Measurements from ENCODE around the gene CLDN19.
"Not testable (repeated sequence)": the region's sequence is repeated elsewhere in the genome, so short reads cannot be mapped to it uniquely, and the experiment has no call there.

Gene CLDN19

GRCh38 chr1:42732126-42732680 lies 7.8 kb downstream of the CLDN19 start:
- Histone ChIP-seq H2AFZ (ENCODE audit: low read depth, low read length) (no peak overlapping the region), H3K4me1 (ENCODE audit: insufficient read depth, low read length) (no peaks in the 10 kb centered on the region), H3K27me3 (ENCODE audit: insufficient read depth, low read length) (no peaks in the 10 kb centered on the region), H3K4me3 (ENCODE audit: low read length) (no peak overlapping the region), H3K36me3 (ENCODE audit: insufficient read depth, low read length) (no peaks in the 10 kb centered on the region), H3K9me3 (ENCODE audit: low read length) (no peaks in the 10 kb centered on the region)

GRCh38 chr1:42731585-42731984 lies 8.5 kb downstream of the CLDN19 start:
- Histone ChIP-seq H2AFZ (ENCODE audit: low read depth, low read length) (no peak overlapping the region), H3K27me3 (ENCODE audit: insufficient read depth, low read length) (no peaks in the 10 kb centered on the region), H3K36me3 (ENCODE audit: insufficient read depth, low read length) (no peaks in the 10 kb centered on the region), H3K4me1 (ENCODE audit: insufficient read depth, low read length) (no peaks in the 10 kb centered on the region), H3K9me3 (ENCODE audit: low read length) (no peaks in the 10 kb centered on the region), H3K4me3 (ENCODE audit: low read length) (no peak overlapping the region)

GRCh38 chr1:42730988-42731387 lies 9.0 kb downstream of the CLDN19 start:
- H2AFZ ChIP-seq (ENCODE audit: low read depth, low read length), result no peak overlapping the region
- H3K27me3 ChIP-seq (ENCODE audit: insufficient read depth, low read length), result no peaks in the 10 kb centered on the region
- H3K36me3 ChIP-seq (ENCODE audit: insufficient read depth, low read length), result no peaks in the 10 kb centered on the region
- no peaks in the 10 kb centered on the region for H3K4me1 ChIP-seq (ENCODE audit: insufficient read depth, low read length)
- no peaks in the 10 kb centered on the region for H3K9me3 ChIP-seq (ENCODE audit: low read length)
- no peak overlapping the region for H3K4me3 ChIP-seq (ENCODE audit: low read length)

- Histone ChIP-seq H2AFZ (ENCODE audit: low read depth, low read length) (no peak overlapping the region), H3K4me1 (ENCODE audit: insufficient read depth, low read length) (no peaks in the 10 kb centered on the region), H3K9me3 (ENCODE audit: low read length) (no peaks in the 10 kb centered on the region), H3K27me3 (ENCODE audit: insufficient read depth, low read length) (no peaks in the 10 kb centered on the region), H3K4me3 (ENCODE audit: low read length) (no peak overlapping the region), H3K36me3 (ENCODE audit: insufficient read depth, low read length) (no peaks in the 10 kb centered on the region)
Observed at GRCh38 chr1:42730002-42730401, 10.0 kb downstream of the CLDN19 start.

- H3K36me3 ChIP-seq (ENCODE audit: insufficient read depth, low read length); H3K27me3 ChIP-seq (ENCODE audit: insufficient read depth, low read length); H2AFZ ChIP-seq (ENCODE audit: low read depth, low read length); H3K4me1 ChIP-seq (ENCODE audit: insufficient read depth, low read length); H3K4me3 ChIP-seq (ENCODE audit: low read length); H3K9me3 ChIP-seq (ENCODE audit: low read length): not testable (repeated sequence)
Observed at GRCh38 chr1:42725820-42726219, 14.2 kb downstream of the CLDN19 start.

- Histone ChIP-seq H3K36me3 (ENCODE audit: insufficient read depth, low read length) (no peaks in the 10 kb centered on the region), H2AFZ (ENCODE audit: low read depth, low read length) (no peak overlapping the region), H3K27me3 (ENCODE audit: insufficient read depth, low read length) (no peaks in the 10 kb centered on the region)
Observed at GRCh38 chr1:42723511-42723910, 16.5 kb downstream of the CLDN19 start.

GRCh38 chr1:42722403-42722802 lies 17.6 kb downstream of the CLDN19 start:
- H3K4me1 ChIP-seq (ENCODE audit: insufficient read depth, low read length); H3K9me3 ChIP-seq (ENCODE audit: low read length); H3K4me3 ChIP-seq (ENCODE audit: low read length); H3K36me3 ChIP-seq (ENCODE audit: insufficient read depth, low read length); H2AFZ ChIP-seq (ENCODE audit: low read depth, low read length); H3K27me3 ChIP-seq (ENCODE audit: insufficient read depth, low read length): not testable (repeated sequence)

More at GRCh38 chr1:42723511-42723910, 16.5 kb downstream of the CLDN19 start:
- H3K4me1 ChIP-seq (ENCODE audit: insufficient read depth, low read length), result no peaks in the 10 kb centered on the region
- H3K9me3 ChIP-seq (ENCODE audit: low read length), result no peaks in the 10 kb centered on the region
- H3K4me3 ChIP-seq (ENCODE audit: low read length), result no peak overlapping the region

GRCh38 chr1:42721926-42722325 lies 18.1 kb downstream of the CLDN19 start:
- no peak overlapping the region for H2AFZ ChIP-seq (ENCODE audit: low read depth, low read length)
- no peaks in the 10 kb centered on the region for H3K36me3 ChIP-seq (ENCODE audit: insufficient read depth, low read length)
- H3K4me3 ChIP-seq (ENCODE audit: low read length), result no peak overlapping the region
- H3K4me1 ChIP-seq (ENCODE audit: insufficient read depth, low read length), result no peaks in the 10 kb centered on the region
- H3K27me3 ChIP-seq (ENCODE audit: insufficient read depth, low read length), result no peaks in the 10 kb centered on the region
- no peaks in the 10 kb centered on the region for H3K9me3 ChIP-seq (ENCODE audit: low read length)

GRCh38 chr1:42720868-42721267 lies 19.2 kb downstream of the CLDN19 start:
- Histone ChIP-seq H3K4me1 (ENCODE audit: insufficient read depth, low read length) (no peaks in the 10 kb centered on the region), H3K9me3 (ENCODE audit: low read length) (no peaks in the 10 kb centered on the region), H3K36me3 (ENCODE audit: insufficient read depth, low read length) (no peaks in the 10 kb centered on the region), H3K27me3 (ENCODE audit: insufficient read depth, low read length) (no peaks in the 10 kb centered on the region), H2AFZ (ENCODE audit: low read depth, low read length) (no peak overlapping the region), H3K4me3 (ENCODE audit: low read length) (no peak overlapping the region)

- H3K4me3 ChIP-seq (ENCODE audit: low read length); H3K4me1 ChIP-seq (ENCODE audit: insufficient read depth, low read length); H3K27me3 ChIP-seq (ENCODE audit: insufficient read depth, low read length); H2AFZ ChIP-seq (ENCODE audit: low read depth, low read length): not testable (repeated sequence)
- peaks cover 22% of the 10 kb centered on the region for H3K36me3 ChIP-seq (ENCODE audit: insufficient read depth, low read length)
- peaks cover 11% of the 10 kb centered on the region for H3K9me3 ChIP-seq (ENCODE audit: low read length)
Observed at GRCh38 chr1:42714441-42714840, 25.6 kb downstream of the CLDN19 start.

- Histone ChIP-seq H3K9me3 (ENCODE audit: low read length) (peaks cover 13% of the 10 kb centered on the region), H2AFZ (ENCODE audit: low read depth, low read length) (no peak overlapping the region), H3K36me3 (ENCODE audit: insufficient read depth, low read length) (peaks cover 24% of the 10 kb centered on the region), H3K27me3 (ENCODE audit: insufficient read depth, low read length) (no peaks in the 10 kb centered on the region), H3K4me3 (ENCODE audit: low read length) (no peak overlapping the region), H3K4me1 (ENCODE audit: insufficient read depth, low read length) (no peaks in the 10 kb centered on the region)
Observed at GRCh38 chr1:42713293-42713692, 26.7 kb downstream of the CLDN19 start.

- H3K27me3 ChIP-seq (ENCODE audit: insufficient read depth, low read length); H2AFZ ChIP-seq (ENCODE audit: low read depth, low read length); H3K4me3 ChIP-seq (ENCODE audit: low read length); H3K4me1 ChIP-seq (ENCODE audit: insufficient read depth, low read length): not testable (repeated sequence)
- H3K36me3 ChIP-seq (ENCODE audit: insufficient read depth, low read length), result peaks cover 28% of the 10 kb centered on the region
- peaks cover 13% of the 10 kb centered on the region for H3K9me3 ChIP-seq (ENCODE audit: low read length)
Observed at GRCh38 chr1:42712808-42713207, 27.2 kb downstream of the CLDN19 start.

- Histone ChIP-seq H3K4me1 (ENCODE audit: insufficient read depth, low read length) (no peaks in the 10 kb centered on the region), H3K36me3 (ENCODE audit: insufficient read depth, low read length) (peaks cover 87% of the 10 kb centered on the region), H2AFZ (ENCODE audit: low read depth, low read length) (no peak overlapping the region), H3K9me3 (ENCODE audit: low read length) (peaks cover 6% of the 10 kb centered on the region), H3K4me3 (ENCODE audit: low read length) (no peak overlapping the region), H3K27me3 (ENCODE audit: insufficient read depth, low read length) (no peaks in the 10 kb centered on the region)
Observed at GRCh38 chr1:42703888-42704464, 36.1 kb downstream of the CLDN19 start.

- Histone ChIP-seq H3K4me3 (ENCODE audit: low read length) (no peak overlapping the region), H3K9me3 (ENCODE audit: low read length) (no peaks in the 10 kb centered on the region), H3K36me3 (ENCODE audit: insufficient read depth, low read length) (peaks cover 96% of the 10 kb centered on the region), H2AFZ (ENCODE audit: low read depth, low read length) (no peak overlapping the region), H3K4me1 (ENCODE audit: insufficient read depth, low read length) (no peaks in the 10 kb centered on the region), H3K27me3 (ENCODE audit: insufficient read depth, low read length) (no peaks in the 10 kb centered on the region)
Observed at GRCh38 chr1:42700006-42700405, 40.0 kb downstream of the CLDN19 start.
